Activated CD8-positive, alpha-beta memory T cell treated with anti-CD3 and anti-CD28 coated beads, Interleukin-2, amount 50 U/mL, for 4 hours (primary cell): Measurements from ENCODE around the gene DNASE2B.

Experiments used
- DNase-seq: peaks from one replicate; pipeline ENCODE4 v3.0.0-alpha.2; 2020

The DNASE2B gene

GRCh38 chr1:84398175-84399155 lies at the start of gene DNASE2B:
Gene DNASE2B, plus strand, starts transcription at chr1:84398484. Its CDS starts 81 bp downstream, at chr1:84398565.
- no peak for DNase-seq

DNA sequence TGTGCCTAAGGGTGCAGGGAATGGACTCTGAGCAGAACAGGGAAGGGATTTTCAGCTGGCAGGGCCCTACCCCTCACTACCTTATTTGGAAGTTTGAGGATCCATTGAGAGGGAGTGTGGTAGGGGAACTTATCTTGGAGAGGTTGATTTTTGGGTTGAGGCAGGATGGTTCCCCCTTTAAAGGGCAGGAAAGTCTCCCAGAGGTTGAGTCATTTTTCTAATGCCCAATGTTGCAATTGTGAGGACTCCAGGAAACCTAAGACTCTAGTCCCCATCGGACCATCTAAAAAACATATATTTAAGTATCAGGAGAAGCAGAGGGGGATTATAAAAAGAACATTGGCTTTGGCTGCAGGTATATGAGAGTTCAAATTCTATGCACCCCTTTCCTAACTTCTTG lies 49.5 kb upstream of the DNASE2B start:
- DNase-seq = no peak

DNA sequence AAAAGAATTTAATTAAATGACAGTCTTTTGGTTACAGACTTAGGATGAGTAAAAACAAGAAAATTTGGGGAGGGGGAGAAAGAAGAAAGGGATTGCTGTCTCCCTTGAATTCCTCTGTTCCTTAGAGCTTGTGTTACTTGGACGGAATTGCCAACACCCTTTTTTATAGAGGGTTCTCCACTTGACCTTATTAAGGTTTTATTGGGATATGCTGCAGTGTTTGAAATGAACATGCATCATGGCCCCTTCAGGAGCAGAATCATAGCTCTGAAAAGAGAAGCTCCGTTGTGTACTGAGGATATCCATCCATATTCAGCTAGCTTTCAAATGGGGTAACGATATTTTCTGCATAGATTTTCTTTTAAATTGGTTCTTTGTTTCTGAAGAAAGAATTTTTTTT lies 48.2 kb upstream of the DNASE2B start:
- DNase-seq = no peak

- no peak for DNase-seq
Measured at GRCh38 chr1:84350550-84350949, 47.7 kb upstream of the DNASE2B start.

DNA sequence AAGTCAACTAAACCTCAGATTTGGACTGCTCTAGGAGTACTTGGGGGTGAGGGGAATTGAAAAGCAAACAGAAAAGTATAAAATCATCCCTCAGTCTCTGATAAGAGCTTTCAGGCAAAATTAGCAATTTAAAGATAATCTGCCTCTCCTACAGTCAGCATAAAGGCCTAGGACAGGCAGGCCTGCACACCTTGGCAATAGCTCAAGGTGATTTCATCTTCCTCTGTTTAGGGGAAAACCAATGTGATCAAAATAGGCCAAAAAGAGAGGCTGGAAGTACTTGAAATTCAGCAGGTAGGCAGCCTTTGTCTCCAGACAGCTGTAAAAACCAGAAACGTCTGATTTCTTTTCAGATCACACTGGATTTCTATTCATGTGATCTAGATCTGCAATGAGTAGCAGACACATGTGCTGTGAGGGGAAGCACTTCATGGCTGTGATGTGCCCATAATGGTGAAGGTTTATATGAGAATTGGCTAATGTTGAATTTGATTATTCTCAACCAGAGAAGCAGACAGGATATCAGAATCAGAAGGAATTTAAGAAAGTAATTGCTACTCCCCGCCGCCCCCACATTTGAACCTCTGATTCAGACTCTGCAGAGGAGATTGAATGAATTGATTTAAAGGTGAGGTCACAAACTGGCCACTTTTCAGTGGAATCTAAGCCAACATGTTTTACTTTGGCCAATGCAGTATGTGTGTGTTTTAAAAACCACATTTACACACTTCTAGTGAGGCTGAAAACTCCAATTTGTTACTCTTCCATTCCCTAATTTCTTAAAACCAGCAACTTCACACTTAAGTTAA lies 45.8 kb upstream of the DNASE2B start:
- no peak for DNase-seq

GRCh38 chr1:84353695-84354094 lies 44.6 kb upstream of the DNASE2B start:
- no peak for DNase-seq

DNA sequence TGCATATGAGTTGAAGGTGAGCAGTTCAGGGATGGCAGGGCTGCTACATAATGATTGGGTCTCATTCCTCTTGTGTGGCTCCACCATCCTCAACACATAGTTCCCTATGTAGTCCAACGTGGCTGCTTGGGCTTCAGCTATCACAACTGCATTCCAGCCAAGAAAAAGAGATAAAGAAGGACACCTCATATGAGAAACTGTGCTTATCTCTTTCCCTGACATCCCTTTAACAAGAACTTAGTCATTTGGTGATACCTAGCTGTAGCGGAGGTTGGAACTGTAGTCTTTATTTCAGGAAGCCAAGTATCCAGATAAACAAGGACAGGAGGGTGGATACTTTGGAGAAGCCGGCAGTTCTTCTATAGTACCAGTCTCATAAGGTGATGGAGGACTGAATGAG lies 42.7 kb upstream of the DNASE2B start:
- DNase-seq = no peak

GRCh38 chr1:84356881-84357280 lies 41.4 kb upstream of the DNASE2B start:
- no peak for DNase-seq

- DNase-seq = no peak
Measured at GRCh38 chr1:84358695-84359094, 39.6 kb upstream of the DNASE2B start.

GRCh38 chr1:84360316-84360715 lies 38.0 kb upstream of the DNASE2B start:
- DNase-seq = no peak

- DNase-seq = no peak
Measured at GRCh38 chr1:84361796-84362195, 36.5 kb upstream of the DNASE2B start.

- DNase-seq = no peak
Measured at GRCh38 chr1:84363019-84363418, 35.3 kb upstream of the DNASE2B start.

DNA sequence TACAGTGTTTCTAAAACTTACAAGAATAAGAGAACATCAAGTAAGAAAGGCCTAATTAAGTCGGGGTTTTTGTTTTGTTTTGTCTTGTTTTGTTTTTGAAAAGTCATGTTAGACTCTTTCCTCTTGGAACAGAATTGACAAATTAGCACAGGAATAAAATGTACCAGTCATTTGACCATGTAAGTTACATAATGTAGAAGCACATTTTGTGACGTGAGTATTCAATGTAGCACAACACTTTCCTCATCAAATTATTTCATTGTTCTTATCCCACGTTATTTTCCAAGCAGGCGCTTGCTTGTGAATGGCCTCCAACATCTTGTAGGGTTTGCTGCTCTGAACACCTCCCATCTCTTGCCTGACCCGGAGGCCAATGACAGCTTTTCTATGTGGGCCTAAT lies 34.7 kb upstream of the DNASE2B start:
- DNase-seq = no peak

DNA sequence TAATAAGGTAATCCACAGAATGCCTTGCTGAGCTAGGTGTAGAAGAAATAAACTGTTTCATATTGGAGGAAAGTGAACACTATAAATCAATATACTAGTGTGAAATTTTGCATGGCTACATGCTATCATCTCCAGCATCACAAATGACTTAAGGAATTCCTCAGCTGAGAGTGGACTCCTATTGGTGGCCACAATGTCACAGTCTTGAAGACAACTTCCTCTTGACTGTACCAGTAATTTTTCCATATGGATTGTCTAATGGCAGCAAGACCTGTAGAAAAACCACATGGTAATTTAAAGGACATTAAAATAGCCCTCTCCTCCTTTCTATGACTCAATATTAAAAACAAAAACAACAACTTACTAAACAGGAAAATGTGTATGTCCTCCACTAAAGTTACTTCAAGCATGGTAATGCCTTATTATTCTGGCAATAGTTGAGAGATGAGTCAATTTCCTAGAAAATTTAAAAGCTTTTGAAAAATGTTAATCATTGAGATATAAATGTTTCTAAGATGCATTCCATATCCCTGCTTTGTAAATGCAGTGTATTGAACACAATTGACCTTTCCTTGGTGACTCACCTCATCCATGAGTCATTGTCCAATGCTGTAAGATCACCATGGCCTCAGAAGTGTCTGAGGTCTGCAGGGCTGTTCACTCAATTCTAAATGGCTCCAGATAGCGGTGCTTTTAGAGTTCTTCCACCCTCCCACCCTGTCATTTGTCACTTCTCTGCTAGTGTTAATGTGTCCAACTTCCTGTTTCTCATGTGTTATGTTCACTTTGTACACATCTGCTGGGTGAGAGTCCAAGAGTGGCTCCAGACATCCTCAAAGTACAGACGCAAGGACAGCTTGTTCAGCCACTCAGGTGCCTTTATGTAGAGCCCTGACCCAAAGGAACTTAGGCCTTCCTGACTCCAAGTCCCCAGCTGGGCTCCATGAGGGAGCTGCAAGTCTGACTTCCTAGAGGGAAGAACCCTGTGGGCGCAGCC lies 32.8 kb upstream of the DNASE2B start:
- no peak for DNase-seq

DNA sequence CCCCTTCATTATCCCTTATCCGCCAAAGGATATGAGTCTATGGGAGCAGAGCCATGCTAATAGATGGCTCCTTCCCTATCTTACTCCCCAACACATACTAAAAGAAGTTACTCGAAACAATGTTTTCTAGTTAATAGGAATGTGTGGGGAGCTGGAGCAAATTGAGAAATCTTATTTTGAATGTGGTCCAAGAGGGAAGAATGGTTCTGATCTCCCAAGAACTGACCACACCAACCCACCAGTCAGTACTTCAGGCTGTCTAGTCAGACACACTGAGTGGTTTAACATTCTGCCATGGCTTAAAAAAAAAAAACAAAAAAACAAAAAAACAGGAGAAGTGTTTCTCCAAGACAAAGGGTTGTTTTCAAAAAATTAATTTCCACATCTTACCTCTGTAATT lies 31.5 kb upstream of the DNASE2B start:
- DNase-seq = no peak

- no peak for DNase-seq
Measured at GRCh38 chr1:84367219-84367618, 31.1 kb upstream of the DNASE2B start.

GRCh38 chr1:84368441-84368840 lies 29.8 kb upstream of the DNASE2B start:
- no peak for DNase-seq

DNA sequence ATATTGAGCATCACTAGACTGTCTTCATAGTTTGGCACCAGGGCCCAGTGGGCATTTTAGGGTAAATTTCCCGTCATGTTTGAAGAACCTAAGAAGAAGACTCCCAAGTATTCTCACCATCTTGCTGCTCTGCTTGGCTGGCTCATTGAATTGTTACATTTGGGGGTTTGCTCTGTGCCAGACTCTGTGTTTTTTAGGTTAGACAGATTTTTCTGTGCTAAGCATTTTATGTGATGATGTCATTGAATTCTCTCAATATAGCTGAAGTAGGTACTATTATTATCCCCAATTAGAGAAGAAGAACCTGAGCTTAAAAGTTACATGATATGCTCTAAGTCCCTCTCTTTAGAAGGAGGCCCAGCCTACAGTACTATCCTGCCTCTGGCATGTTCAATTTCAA lies 28.0 kb upstream of the DNASE2B start:
- no peak for DNase-seq

DNA sequence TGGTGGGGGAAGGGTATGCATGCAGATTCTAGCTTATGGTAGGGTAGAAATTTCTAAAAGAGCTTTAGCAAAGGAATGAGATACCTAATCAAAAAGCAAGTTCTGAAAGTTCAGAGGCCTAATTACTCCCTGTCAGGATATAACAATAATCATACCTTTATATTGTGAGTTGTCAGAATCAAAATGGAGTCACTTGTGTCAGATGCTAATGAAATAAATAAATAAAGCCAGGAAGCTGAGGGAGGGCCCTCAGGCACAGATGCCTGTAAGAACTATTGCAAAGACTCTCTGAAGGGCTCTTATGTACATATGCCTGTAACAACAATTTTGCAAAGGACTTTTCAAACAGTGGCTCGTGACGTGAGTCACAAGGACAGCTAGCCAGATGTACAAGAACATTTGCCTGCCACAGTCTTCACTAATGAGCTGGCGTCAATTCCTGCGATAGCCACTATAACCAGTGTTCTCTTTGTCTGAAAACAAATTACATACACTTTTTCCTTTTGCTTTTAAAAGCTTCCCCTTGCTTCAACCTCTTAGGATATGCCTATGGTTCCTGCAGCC lies 27.4 kb upstream of the DNASE2B start:
- no peak for DNase-seq

- no peak for DNase-seq
Measured at GRCh38 chr1:84373436-84374141, 24.7 kb upstream of the DNASE2B start.

- no peak for DNase-seq
Measured at GRCh38 chr1:84374991-84375696, 23.1 kb upstream of the DNASE2B start.
